SH-SY5Y (cell line): ENCODE results near the gene EBI3.

Experiments
- GATA2 ChIP-seq: IDR thresholded peaks from 2 replicates; pipeline ENCODE4 v1.6.1; 2011; ENCODE audit warnings: mild to moderate bottlenecking, low read depth, low read length
- GATA3 ChIP-seq: IDR thresholded peaks from 2 replicates; pipeline ENCODE4 v1.6.1; 2011; ENCODE audit warnings: low read depth, mild to moderate bottlenecking, low read length, moderate library complexity

Gene EBI3

GRCh38 chr19:4217429-4218264, 11.7 kb upstream of the EBI3 start:
- TF ChIP-seq GATA2 (no peak), GATA3 (no peak)

- TF ChIP-seq GATA2 (no peak), GATA3 (no peak)
These were observed 9.1 kb upstream of the EBI3 start for GRCh38 chr19:4220188-4220587.

DNA sequence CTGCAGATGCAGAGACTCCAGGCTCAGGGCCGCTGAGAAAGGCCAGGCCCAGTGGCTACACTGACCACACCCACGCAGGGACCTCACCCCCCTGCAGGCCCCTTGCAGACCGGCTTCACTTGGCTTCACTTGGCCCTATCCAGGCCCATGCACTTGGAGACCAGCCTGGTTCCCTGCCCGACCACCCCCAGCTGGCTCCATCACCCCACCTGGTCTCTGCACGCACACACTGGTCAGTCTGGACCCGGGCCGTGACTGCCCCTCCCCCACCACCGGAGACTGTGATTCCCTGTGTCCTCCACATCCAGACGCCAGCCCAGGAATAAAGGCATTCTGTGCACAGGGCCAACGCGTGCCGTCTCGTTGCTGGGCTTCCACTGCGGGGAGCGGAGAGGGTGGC, 4.9 kb upstream of the EBI3 start:
- TF ChIP-seq GATA2: no peak
- no peak for TF ChIP-seq GATA3

- TF ChIP-seq GATA3 (no peak), GATA2 (no peak)
These were observed 3.4 kb upstream of the EBI3 start for GRCh38 chr19:4225885-4226284.

DNA sequence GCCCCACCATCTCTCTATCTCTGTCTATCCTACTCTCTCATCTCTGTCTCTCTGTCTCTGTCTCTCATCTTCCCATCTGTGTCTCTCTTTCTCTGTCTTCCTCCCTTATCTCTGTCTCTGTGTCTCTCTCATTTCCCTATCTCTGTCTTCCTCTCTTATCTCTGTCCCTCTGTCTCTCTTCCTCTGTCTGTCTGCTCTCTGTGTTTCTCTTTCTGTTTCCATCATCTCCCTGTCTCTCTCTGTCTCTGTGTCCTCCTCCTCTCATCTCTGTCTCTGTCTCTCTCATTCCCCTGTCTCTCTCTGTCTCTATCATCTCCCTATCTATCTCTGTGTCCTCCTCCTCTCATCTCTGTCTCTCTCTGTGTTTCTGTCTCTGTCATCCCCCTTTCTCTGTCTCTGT, 1.6 kb upstream of the EBI3 start:
- TF ChIP-seq GATA3: no peak
- no peak for TF ChIP-seq GATA2

DNA sequence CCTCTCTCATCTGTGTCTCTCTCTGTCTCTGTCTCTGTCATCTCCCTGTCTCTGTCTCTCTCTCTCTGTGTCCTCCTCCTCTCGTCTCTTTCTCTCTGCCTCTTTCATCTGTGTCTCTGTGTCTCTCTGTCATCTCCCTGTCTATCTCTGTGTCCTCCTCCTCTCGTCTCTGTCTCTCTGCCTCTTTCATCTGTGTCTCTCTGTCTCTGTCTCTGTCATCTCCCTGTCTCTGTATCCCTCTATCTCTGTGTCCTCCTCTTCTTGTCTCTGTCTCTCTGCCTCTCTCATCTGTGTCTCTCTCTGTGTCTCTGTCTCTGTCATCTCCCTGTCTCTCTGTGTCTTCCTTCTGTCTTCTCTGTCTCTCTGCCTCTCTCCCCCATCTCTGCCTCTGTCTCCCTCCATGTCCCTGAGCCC, 551 bp upstream of the EBI3 start:
- TF ChIP-seq GATA3: no peak
- no peak for TF ChIP-seq GATA2

GRCh38 chr19:4232614-4233281, 3.4 kb downstream of the EBI3 start:
- TF ChIP-seq GATA2 (no peak), GATA3 (no peak)

GRCh38 chr19:4233282-4233853, 4.0 kb downstream of the EBI3 start:
- no peak for TF ChIP-seq GATA3
- TF ChIP-seq GATA2: no peak

DNA sequence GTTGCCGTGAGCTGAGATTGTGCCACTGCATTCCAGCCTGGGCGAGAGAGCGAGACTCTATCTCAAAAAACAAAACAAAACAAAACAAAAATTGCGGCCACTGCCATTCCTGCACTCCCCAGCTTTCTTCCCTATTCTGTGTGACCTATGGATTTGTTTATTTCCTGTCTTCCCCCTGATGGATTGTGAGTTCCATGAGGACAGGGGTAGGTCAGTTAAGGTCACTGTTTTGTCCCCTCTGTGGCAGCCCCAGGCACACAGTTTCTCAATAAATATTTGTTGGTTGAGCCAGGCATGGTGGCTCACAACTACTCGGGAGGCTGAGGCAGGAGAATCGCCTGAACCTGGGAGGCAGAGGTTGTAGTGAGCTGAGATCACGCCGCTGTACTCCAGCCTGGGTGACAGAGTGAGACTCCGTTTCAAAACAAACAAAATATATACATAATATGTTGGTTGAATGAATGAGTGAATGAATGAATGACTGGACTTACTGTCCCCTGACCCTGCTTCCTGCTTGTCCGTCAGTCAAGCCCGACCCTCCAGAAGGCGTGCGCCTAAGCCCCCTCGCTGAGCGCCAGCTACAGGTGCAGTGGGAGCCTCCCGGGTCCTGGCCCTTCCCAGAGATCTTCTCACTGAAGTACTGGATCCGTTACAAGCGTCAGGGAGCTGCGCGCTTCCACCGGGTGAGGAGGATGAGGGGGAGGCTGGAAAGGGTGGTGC, 5.0 kb downstream of the EBI3 start:
- TF ChIP-seq GATA3 (no peak), GATA2 (no peak)

DNA sequence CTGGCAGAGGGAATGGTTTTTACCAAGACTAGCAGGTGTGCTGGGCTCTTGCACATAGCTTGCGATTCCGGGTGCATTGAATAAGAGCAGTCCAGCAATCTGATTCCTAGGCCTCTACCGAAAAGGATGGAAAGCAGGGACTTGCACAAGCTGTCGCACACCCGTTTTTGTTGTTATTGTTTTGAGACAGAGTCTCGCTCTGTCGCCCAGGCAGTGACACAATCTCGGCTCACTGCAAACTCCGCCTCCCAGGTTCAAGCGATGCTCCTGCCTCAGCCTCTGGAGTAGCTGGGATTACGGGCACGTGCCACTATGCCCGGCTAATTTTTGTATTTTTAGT, 5.5 kb downstream of the EBI3 start:
- no peak for TF ChIP-seq GATA3
- no peak for TF ChIP-seq GATA2

GRCh38 chr19:4238831-4239230, 9.5 kb downstream of the EBI3 start:
- TF ChIP-seq GATA3 (no peak), GATA2 (no peak)

GRCh38 chr19:4241824-4242430, 12.6 kb downstream of the EBI3 start:
- TF ChIP-seq GATA3: no peak
- no peak for TF ChIP-seq GATA2

DNA sequence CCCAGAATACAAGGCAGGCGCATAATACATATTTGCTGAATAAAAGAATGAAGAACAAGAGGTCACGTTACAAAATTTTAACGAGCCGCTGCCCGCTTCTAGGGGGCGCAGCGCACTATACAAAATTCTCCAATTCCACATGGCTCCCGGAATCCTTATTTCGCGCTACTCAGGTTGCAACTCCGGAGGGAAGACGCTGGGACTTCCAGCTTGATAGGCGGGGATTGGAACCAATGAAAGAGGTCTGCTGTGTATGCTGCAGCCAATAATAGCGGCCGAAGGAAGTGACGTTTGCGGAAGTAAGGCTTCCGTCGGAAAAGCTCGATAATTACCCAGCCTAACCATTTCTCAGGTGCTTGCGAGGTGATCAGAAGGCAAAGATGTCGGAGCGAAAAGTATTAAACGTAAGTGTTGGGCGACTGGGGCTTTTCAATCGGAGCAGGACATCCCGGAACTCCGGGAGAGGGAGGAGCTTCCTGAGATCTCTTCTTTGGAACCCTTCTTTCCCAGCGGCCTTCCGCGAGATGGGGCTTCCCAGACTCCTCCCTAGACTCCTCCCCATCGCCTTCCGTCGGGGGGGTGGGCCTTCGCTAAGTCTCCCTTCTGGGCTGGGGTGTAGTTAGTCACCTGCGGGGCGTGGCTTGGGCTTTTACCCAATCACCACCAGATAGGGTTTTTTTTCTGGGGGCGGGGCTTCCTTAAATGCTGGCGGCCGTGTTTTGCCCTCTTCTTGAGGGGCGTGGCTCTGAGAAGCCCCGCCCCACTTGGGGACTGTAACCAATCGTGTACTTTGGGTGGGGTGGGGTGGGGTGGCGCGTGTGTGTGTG, 17.7 kb downstream of the EBI3 start, which contains the start of gene YJU2:
YJU2 (plus strand) TSS at position 314 of the 827 bp plus-strand sequence; CDS start at position 381, 67 bp downstream.
- TF ChIP-seq GATA3 (no peak), GATA2 (no peak)

DNA sequence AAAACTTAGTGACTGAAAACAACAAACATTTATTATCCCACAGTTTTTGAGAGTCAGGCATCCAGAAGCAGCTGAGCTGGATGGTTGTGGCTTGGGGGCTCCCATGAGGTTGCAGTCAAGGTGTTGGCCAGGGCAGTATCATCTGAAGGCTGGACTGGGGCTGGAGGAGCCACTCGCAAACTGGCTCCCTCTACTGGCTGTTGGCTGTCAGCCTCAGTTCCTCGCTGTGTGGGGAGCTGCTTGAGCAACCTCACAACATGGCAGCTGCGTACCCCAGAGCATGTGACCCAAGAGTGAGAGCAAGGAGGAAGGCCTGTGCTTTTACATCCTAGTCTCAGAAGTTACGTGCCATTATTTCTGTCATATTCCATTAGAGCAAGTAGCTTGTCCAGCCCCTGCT, 27.2 kb downstream of the EBI3 start:
- no peak for TF ChIP-seq GATA3
- no peak for TF ChIP-seq GATA2
